Esophagus muscularis mucosa (tissue), 3 donors: ENCODE data around the gene GPR135.
A peak's percentile ranks its signal among the peaks of the same experiment; 100 is the strongest.

Experiments used
- CTCF ChIP-seq, 3 experiments: fragments of 200-600 bp in 2 of 3; fragments of 450-650 bp in 1 of 3; sonication (generic) in 2 of 3; IDR thresholded peaks; one replicate each; pipeline ENCODE4 v1.5.1; 2017 to 2019; ENCODE audit warnings: antibody characterized with exemption in 3 of 3, mild to moderate bottlenecking in 2 of 3, moderate library complexity in 1 of 3
- POLR2AphosphoS5 ChIP-seq, 2 donors: sonication (generic); formaldehyde crosslinking; IDR thresholded peaks; one replicate each; pipeline ENCODE4 v1.6.1; 2017; ENCODE audit warnings: antibody characterized with exemption in 2 of 2

GRCh38 chr14:59429790-59430189, 35.4 kb downstream of the GPR135 start:
- TF ChIP-seq CTCF (IDR thresholded peaks at IDR 0.05) (peak in 1 of 3 experiments; percentile 16), POLR2AphosphoS5 (IDR thresholded peaks at IDR 0.05) (no peak)
